B cell (primary cell): ENCODE data around the gene NCBP3.

Source experiments
- CTCF ChIP-seq: fragments of 200-600 bp; IDR thresholded peaks from one replicate; pipeline ENCODE4 v1.8.0; 2022; ENCODE audit warnings: antibody characterized with exemption, mild to moderate bottlenecking
- EZH2 ChIP-seq: IDR thresholded peaks from 2 replicates; pipeline ENCODE4 v1.6.1; 2012; ENCODE audit warnings: borderline replicate concordance, low read depth, mild to moderate bottlenecking, moderate library complexity, low read length; ENCODE audit not compliant: insufficient read depth, poor library complexity, severe bottlenecking

DNA sequence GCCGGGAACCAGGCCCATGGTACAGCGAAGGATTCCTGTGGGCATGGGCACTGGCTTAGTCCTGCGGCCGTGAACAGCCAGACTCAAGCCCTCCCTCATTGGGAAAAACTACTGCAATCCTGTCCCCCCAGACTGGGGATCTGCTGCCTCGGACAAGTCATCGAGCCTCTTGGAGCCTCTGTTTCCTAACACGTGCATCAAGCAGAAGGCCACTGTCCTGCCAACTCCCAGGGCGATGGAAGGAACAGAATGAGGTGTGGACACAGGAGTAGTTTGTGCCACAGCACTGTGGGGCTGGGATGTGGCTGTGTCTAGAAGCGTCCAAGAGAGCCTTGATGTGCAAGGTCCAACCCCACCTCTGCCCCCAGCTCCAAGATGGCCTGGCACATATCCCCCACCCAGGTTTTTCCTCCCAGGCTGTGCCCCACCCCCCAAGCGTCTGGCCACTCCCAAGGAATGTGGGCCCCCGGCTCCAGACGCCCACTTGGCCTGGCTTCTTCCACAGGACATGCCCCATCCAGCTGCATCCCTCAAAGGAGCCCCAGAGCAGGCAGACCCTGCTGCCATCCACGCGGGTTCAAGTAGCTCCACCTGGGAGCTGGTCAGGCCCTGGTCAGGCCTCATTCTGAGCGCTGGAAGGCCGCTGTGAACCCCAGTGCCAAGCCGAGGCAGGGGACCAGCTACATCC, 43.4 kb upstream of the NCBP3 start:
- TF ChIP-seq CTCF (no peak), EZH2 (no peak)
